ENCODE results near the gene FOXC2. TPM values are rescaled to one million over a fixed set of nuclear protein-coding genes. Genes with fewer than 3 reads are reported as not detected.
A peak's percentile ranks its signal among the peaks of the same experiment; 100 is the strongest.

Gene FOXC2
- total and polyA plus RNA-seq, 2 of the 13 experiments (the other 11 are each of a cell fraction or from before 2014, with no cell fraction given), result not detected

DNA sequence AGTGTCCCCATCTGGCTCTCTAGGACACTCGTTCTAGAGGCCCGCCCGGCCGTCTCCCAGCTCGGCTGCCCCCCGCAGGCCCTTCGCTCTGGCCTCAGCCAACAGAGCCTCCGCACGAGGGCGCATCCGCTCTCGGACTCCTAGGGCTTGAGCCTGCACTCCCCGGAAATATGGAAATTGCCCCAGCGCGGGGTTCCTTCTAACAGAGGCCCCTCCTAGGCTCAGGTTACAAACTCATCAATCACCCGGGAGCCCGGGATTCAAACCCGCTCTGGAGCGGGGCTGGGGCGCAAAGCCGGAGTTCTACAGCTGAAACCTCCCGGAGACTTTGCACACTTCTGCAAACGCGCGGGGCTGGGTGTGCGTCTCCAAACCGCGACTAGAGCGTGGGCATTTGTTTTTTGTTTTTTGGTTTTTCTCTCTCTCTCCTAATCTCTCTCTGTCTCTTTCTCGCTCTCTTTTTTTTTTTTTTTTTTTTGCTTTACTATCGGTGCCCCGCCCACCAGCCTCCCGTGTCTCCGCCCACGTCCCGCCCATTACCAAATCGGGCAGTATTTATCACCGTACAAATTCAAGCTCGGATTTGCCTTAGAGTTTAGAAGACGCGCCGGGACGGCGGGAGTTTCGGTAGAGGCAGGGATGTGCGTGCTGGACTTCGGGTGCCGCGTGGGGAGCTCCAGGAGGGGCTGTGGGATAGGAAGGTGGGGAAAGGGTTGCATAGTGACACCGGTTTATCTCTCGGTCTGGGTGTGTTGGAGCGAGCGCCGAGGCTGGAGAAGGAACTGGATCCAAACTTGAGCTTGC lies 9.3 kb downstream of the FOXC2 start (continued):
- TF ChIP-seq, protein P1, sequence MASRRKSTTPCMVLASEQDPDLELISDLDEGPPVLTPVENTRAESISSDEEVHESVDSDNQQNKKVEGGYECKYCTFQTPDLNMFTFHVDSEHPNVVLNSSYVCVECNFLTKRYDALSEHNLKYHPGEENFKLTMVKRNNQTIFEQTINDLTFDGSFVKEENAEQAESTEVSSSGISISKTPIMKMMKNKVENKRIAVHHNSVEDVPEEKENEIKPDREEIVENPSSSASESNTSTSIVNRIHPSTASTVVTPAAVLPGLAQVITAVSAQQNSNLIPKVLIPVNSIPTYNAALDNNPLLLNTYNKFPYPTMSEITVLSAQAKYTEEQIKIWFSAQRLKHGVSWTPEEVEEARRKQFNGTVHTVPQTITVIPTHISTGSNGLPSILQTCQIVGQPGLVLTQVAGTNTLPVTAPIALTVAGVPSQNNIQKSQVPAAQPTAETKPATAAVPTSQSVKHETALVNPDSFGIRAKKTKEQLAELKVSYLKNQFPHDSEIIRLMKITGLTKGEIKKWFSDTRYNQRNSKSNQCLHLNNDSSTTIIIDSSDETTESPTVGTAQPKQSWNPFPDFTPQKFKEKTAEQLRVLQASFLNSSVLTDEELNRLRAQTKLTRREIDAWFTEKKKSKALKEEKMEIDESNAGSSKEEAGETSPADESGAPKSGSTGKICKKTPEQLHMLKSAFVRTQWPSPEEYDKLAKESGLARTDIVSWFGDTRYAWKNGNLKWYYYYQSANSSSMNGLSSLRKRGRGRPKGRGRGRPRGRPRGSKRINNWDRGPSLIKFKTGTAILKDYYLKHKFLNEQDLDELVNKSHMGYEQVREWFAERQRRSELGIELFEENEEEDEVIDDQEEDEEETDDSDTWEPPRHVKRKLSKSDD (CRISPR knock-in tag; IDR thresholded peaks at IDR 0.05; ENCODE audit: low read depth), result no peak
- no peak for TF ChIP-seq MXD3 (CRISPR knock-in tag; IDR thresholded peaks at IDR 0.05)
- TF ChIP-seq CC2D1A (CRISPR knock-in tag; IDR thresholded peaks at IDR 0.05), result no peak
- TF ChIP-seq MEIS2 (CRISPR knock-in tag; IDR thresholded peaks at IDR 0.05), result peak; percentile 85
- no peak for TF ChIP-seq AKAP8 (CRISPR knock-in tag; IDR thresholded peaks at IDR 0.05)
- 0 out of 2 replicates have a peak, but pooled peaks have one; percentile 58 for TF ChIP-seq SIX4 (CRISPR knock-in tag; IDR thresholded peaks at IDR 0.05)
- no peak for TF ChIP-seq ZNF549 (CRISPR knock-in tag; IDR thresholded peaks at IDR 0.05)
- TF ChIP-seq ZNF709 (CRISPR knock-in tag; IDR thresholded peaks at IDR 0.05), result no peak
- TF ChIP-seq ZNF543 (CRISPR knock-in tag; IDR thresholded peaks at IDR 0.05), result no peak
- TF ChIP-seq TOE1 (CRISPR knock-in tag; IDR thresholded peaks at IDR 0.05), result no peak
- no peak for TF ChIP-seq ZNF558 (CRISPR knock-in tag; IDR thresholded peaks at IDR 0.05; ENCODE audit: borderline replicate concordance)
- TF ChIP-seq PATZ1 (CRISPR knock-in tag; IDR thresholded peaks at IDR 0.05), result peak; percentile 55
- TF ChIP-seq ZBTB7B (CRISPR knock-in tag; IDR thresholded peaks at IDR 0.05), result no peak
- peak; percentile 71 for TF ChIP-seq STAG1 (CRISPR knock-in tag; IDR thresholded peaks at IDR 0.05)
- no peak for TF ChIP-seq ZZZ3 (CRISPR knock-in tag; IDR thresholded peaks at IDR 0.05; ENCODE audit: borderline replicate concordance)
- no peak for TF ChIP-seq MZF1 (CRISPR knock-in tag; IDR thresholded peaks at IDR 0.05; ENCODE audit: borderline replicate concordance)
- TF ChIP-seq SCMH1 (CRISPR knock-in tag; IDR thresholded peaks at IDR 0.05; ENCODE audit: borderline replicate concordance), result no peak
- TF ChIP-seq TERF1 (CRISPR knock-in tag; IDR thresholded peaks at IDR 0.05), result no peak
- TF ChIP-seq SETDB1 (CRISPR knock-in tag; IDR thresholded peaks at IDR 0.05; ENCODE audit: borderline replicate concordance), result no peak
